GM12864 (cell line): ENCODE results near the gene NAPB.

Source experiments
- DNase-seq: peaks from one replicate; pipeline ENCODE4 v3.0.0-alpha.2; 2011; ENCODE audit warnings: low read depth
- H3K4me3 ChIP-seq: 2 replicates; pipeline ENCODE4 v1.5.1; 2011; ENCODE audit warnings: mild to moderate bottlenecking, low read depth, low read length, control low read depth
- CTCF ChIP-seq: IDR thresholded peaks from 2 replicates; pipeline ENCODE4 v1.5.1; 2011; ENCODE audit warnings: low read depth, mild to moderate bottlenecking, moderate library complexity, low read length, control low read depth, inconsistent platforms; ENCODE audit errors: missing control alignments

The NAPB gene

GRCh38 chr20:23438661-23439060 lies 17.4 kb upstream of the NAPB start:
- DNase-seq: no peak
- no peak for TF ChIP-seq CTCF
- H3K4me3 ChIP-seq: no peak overlapping the region

GRCh38 chr20:23437126-23437899 lies 16.0 kb upstream of the NAPB start:
- no peak overlapping the region for H3K4me3 ChIP-seq
- TF ChIP-seq CTCF: no peak
- no peak for DNase-seq

GRCh38 chr20:23436681-23437080 lies 15.4 kb upstream of the NAPB start:
- no peak for TF ChIP-seq CTCF
- H3K4me3 ChIP-seq: no peak overlapping the region
- no peak for DNase-seq

- no peak overlapping the region for H3K4me3 ChIP-seq
- no peak for DNase-seq
- no peak for TF ChIP-seq CTCF
These were observed 14.6 kb upstream of the NAPB start for GRCh38 chr20:23435626-23436539.

- no peak for DNase-seq
- no peak for TF ChIP-seq CTCF
- H3K4me3 ChIP-seq: no peak overlapping the region
These were observed 13.4 kb upstream of the NAPB start for GRCh38 chr20:23434521-23435313.

GRCh38 chr20:23433628-23434027 lies 12.3 kb upstream of the NAPB start:
- no peak for TF ChIP-seq CTCF
- DNase-seq: no peak
- no peak overlapping the region for H3K4me3 ChIP-seq
